ENCODE data around the gene MADCAM1.
"Not testable (repeated sequence)": the region's sequence is repeated elsewhere in the genome, so short reads cannot be mapped to it uniquely, and the experiment has no call there.

MADCAM1 gene

GRCh38 chr19:463483-464207 lies 32.6 kb upstream of the MADCAM1 start:
- in situ Hi-C loops (cut with HindIII; ENCODE audit: low pct_ligation_motif_present, low pct_unique_long_range_greater_than_20kb, low sequenced_read_pairs): no loop called here
- DNase-seq: no peak

DNA sequence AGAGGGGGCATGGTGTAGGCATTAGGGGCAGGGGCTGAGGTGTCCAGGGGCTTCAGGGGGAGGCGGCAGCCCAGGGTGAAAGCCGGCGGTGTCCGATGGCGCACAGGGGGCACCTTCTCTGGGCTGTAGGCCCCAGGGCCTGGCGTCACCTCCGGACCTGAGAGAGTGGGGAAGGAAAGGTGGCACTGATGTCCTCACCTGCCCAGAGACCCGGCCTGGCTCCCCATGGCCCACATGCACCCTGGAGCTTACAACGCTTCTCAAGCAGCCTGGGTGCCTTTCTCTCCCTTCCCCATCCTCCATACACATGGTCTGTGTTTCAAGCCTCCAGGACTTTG lies 32.1 kb upstream of the MADCAM1 start:
- in situ Hi-C loops (cut with HindIII; ENCODE audit: low pct_ligation_motif_present, low pct_unique_long_range_greater_than_20kb, low sequenced_read_pairs): no loop called here

GRCh38 chr19:465056-465816 lies 31.1 kb upstream of the MADCAM1 start:
- in situ Hi-C loops (cut with HindIII; ENCODE audit: low pct_ligation_motif_present, low pct_unique_long_range_greater_than_20kb, low sequenced_read_pairs): no loop called here
- DNase-seq: no peak

More for the DNA sequence above, 32.1 kb upstream of the MADCAM1 start:
- no peak for DNase-seq

GRCh38 chr19:467554-467953 lies 28.7 kb upstream of the MADCAM1 start:
- in situ Hi-C loops (cut with HindIII; ENCODE audit: low pct_ligation_motif_present, low pct_unique_long_range_greater_than_20kb, low sequenced_read_pairs): no loop called here

GRCh38 chr19:468587-469256 lies 27.6 kb upstream of the MADCAM1 start:
- in situ Hi-C loops (cut with HindIII; ENCODE audit: low pct_ligation_motif_present, low pct_unique_long_range_greater_than_20kb, low sequenced_read_pairs): no loop called here
- no peak for DNase-seq

More at GRCh38 chr19:467554-467953, 28.7 kb upstream of the MADCAM1 start:
- DNase-seq: no peak

GRCh38 chr19:469833-470232 lies 26.5 kb upstream of the MADCAM1 start:
- no peak for DNase-seq
- in situ Hi-C loops (cut with HindIII; ENCODE audit: low pct_ligation_motif_present, low pct_unique_long_range_greater_than_20kb, low sequenced_read_pairs): no loop called here

DNA sequence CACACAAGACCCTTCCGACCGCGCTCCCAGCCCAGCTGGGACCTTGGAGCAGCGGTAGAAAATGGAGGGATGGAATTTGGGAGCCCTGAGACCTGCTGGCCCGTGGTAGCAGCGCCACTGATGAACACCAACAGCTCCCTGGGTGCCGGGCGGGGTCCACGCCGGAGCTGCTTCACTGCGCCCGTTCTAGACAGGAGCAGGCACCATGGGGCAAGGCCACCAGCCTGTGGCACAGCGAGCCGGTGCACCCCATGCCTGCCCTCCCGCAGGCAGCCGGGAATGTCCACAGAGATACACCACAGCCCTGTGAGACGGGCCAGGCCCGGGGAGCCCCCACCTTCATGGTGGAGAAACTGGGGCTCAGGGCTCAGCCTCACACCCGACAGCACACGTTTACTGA lies 25.6 kb upstream of the MADCAM1 start:
- no peak for DNase-seq
- in situ Hi-C loops (cut with HindIII; ENCODE audit: low pct_ligation_motif_present, low pct_unique_long_range_greater_than_20kb, low sequenced_read_pairs): no loop called here

- DNase-seq: peak; percentile 8
- in situ Hi-C loops (cut with HindIII; ENCODE audit: low pct_ligation_motif_present, low pct_unique_long_range_greater_than_20kb, low sequenced_read_pairs): no loop called here
These were observed 24.1 kb upstream of the MADCAM1 start for GRCh38 chr19:472005-472858.

DNA sequence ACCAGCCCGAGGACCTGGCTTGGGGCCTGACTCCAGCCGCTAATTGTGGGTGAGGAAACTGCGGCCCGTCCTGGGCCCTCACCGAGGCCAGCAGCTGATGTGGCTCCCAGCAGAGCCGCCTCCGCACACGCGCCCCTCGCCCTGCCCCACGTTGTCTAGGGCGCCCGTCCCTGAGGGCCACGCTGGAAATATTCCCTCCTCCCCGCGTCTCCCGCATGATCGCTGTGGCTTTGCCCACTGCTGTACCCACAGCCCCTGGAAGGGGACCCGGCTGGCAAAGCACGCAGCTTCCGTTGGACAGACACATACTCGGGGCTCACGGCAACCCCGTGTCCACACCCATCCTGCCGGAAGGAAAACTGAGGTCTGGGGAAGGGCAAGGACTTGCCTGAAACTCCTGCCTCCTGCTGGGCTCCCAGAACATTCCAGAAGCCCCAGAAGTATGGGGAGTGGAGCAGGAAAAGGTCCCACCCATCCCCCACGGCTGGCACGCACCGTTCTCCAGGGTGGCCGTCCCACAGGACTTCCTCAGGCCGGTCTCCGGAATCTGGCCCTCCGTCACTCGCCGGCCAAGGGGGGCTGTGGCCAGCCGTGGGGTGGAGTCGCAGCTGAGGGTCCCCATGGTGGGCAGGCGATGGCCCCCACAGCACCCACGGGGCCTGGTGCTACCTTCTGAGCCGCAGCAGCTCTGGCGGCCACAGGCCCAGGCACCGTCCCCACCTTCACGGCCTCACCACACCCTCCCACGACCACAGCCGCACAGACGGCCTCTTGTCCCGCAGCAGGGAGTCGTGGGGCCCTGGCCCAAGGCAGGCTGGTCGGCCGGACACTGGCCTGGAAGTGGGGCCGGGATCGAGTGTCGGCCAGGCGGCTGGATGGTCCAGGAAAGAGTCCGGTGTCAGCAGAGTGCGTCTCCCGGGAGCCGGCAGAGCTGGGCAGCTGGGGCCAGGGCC lies 21.9 kb upstream of the MADCAM1 start:
- in situ Hi-C loops (cut with HindIII; ENCODE audit: low pct_ligation_motif_present, low pct_unique_long_range_greater_than_20kb, low sequenced_read_pairs): no loop called here
- no peak for DNase-seq

GRCh38 chr19:475360-475759 lies 20.9 kb upstream of the MADCAM1 start:
- no peak for DNase-seq
- in situ Hi-C loops (cut with HindIII; ENCODE audit: low pct_ligation_motif_present, low pct_unique_long_range_greater_than_20kb, low sequenced_read_pairs): no loop called here

DNA sequence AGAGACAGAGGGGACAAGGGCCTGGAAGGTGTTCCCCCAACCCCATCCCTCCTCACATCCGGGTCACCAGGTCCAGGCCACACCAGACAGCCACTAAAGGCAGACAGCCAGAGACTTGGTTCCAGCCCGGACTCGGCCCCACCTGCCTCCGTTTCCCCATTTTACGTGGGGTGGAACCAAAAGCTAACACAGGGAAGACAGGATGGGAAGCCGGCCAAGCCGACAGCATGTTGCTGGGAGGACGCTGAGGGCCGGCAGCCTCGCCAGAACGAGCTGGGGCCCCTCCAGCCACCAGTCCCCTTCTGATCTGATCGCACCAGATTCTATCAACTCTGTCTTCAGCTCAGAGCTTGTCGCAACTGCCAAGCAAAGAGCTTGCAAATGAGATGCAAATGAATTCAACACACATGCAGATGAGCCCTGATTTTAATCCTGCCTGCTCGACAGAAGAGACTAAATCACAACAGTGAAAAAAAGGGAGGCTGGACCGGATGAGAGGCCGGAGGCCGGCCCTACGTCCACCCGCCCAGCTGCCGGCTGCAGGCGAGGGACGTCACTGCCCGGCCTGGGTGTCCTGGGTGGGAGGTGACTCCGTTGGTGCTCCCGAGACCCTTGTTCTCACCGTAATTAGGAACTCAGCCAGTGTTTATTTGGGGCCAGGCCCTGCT lies 17.9 kb upstream of the MADCAM1 start:
- in situ Hi-C loops (cut with HindIII; ENCODE audit: low pct_ligation_motif_present, low pct_unique_long_range_greater_than_20kb, low sequenced_read_pairs): no loop called here
- DNase-seq: no peak

DNA sequence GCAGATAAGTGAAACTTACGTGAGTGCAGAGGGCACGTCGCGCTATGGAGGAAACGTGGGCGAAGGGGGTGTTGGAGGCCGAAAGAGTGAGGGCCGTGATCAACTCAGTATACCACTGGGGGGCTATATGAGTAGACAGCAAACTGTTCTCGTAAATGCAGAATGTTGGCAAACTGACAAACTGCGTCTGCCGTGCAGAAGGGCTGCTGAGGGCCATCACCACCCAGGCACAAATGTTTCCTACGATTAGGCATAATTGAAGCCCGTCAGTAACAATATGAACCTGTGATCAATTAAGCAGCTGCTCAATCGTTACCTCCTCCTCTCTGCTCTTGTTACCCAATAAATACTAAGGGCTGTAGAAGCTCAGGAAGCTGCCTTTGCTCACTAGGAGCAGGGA lies 17.3 kb upstream of the MADCAM1 start:
- in situ Hi-C loops (cut with HindIII; ENCODE audit: low pct_ligation_motif_present, low pct_unique_long_range_greater_than_20kb, low sequenced_read_pairs): no loop called here
- DNase-seq: no peak

DNA sequence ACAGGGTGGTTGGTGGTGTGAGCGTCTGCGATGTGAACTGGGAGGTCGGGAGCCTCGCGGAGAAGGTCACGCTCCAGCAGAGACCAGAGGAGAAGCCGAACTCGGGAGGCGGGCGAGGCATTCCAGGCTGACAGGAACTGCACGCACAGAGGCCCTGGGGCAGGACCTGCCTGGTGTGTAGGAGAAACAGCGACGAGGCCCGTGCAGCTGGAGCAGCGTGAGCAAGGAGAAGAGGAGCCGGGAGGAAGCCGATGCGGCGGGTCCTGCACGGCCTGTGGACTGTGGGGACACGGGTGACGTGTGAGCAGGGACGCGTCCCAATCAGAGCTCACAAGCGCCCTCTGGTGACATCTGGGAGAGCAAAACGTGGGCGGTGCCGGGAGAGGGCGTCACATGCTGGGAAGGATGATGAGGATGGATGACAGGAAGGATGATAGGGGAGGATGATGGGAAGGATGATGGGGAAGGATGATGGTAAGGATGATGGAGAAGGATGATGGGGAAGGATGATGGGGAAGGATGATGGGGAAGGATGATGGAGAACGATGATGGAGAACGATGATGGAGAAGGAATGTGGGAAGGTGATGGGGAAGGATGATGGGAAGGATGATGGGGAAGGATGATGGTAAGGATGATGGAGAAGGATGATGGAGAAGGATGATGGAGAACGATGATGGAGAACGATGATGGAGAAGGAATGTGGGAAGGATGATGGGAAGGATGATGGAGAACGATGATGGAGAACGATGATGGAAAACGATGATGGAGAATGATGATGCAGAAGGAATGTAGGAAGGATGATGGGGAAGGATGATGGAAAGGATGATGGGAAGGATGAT lies 16.1 kb upstream of the MADCAM1 start:
- in situ Hi-C loops (cut with HindIII; ENCODE audit: low pct_ligation_motif_present, low pct_unique_long_range_greater_than_20kb, low sequenced_read_pairs): no loop called here
- DNase-seq: peak; percentile 72

DNA sequence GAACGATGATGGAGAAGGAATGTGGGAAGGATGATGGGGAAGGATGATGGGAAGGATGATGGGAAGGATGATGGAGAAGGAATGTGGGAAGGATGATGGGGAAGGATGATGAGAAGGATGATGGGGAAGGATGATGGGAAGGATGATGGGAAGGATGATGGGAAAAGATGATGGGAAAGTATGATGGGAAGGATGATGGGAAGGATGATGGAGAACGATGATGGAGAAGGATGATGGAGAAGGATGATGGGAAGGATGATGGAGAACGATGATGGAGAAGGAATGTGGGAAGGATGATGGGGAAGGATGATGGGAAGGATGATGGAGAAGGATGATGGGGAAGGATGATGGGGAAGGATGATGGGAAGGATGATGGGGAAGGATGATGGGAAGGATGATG lies 15.2 kb upstream of the MADCAM1 start:
- in situ Hi-C loops (cut with HindIII; ENCODE audit: low pct_ligation_motif_present, low pct_unique_long_range_greater_than_20kb, low sequenced_read_pairs): not testable (repeated sequence)

GRCh38 chr19:482186-483041 lies 13.9 kb upstream of the MADCAM1 start:
- DNase-seq: peak; percentile 25
- in situ Hi-C loops (cut with HindIII; ENCODE audit: low pct_ligation_motif_present, low pct_unique_long_range_greater_than_20kb, low sequenced_read_pairs): no loop called here

More for the DNA sequence above, 15.2 kb upstream of the MADCAM1 start:
- not testable (repeated sequence) for DNase-seq
